ENCODE measurements around the gene ARID3C.
A peak's percentile ranks its signal among the peaks of the same experiment; 100 is the strongest.

Gene ARID3C, protein sequence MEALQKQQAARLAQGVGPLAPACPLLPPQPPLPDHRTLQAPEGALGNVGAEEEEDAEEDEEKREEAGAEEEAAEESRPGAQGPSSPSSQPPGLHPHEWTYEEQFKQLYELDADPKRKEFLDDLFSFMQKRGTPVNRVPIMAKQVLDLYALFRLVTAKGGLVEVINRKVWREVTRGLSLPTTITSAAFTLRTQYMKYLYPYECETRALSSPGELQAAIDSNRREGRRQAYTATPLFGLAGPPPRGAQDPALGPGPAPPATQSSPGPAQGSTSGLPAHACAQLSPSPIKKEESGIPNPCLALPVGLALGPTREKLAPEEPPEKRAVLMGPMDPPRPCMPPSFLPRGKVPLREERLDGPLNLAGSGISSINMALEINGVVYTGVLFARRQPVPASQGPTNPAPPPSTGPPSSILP

DNA sequence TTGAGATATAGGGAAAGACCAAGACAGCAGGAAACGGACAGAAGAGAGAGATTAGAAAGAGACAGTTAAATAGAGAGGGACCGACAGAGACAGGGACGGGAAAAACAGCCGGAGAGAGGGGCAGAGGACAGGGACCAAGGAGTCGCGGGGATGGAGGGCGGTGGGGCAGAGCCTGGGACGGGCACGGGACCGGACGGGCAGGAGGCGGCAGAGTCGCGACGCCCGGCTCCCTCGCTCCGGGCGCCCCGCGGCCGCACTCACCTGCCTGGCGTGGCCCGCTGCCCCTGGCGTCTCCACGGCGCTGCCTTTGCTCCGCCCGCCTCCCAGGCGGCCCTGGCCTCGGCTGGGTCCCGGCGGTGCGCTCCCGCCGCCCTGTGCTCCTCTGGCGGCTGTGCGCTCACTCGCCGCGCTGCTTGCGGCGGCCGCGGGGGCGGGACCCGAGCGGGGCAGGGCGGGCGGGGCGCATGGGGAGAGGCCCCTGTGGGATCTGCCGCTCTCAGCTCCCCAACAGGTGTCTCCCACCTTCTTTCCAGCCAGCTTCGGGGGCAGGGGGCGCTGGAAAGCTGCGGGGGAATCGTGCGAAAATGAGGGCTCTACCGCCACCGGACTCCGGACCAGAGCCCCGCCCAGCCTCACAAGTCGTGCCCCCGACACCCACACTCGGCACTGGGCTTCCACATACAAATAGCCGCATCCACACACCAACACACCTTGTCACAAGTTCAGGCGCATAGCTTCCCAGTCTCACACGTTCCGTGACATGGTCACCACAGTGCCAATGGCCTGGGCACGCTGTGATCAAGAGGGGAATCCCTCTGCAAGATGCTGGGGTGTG, at the start of gene ARID3C:
TSS of gene ARID3C (minus strand) at position 411 of the 835 bp plus-strand sequence. CDS start 1,052 bp downstream, outside the sequence.
- peak; percentile 47 for DNase-seq

DNA sequence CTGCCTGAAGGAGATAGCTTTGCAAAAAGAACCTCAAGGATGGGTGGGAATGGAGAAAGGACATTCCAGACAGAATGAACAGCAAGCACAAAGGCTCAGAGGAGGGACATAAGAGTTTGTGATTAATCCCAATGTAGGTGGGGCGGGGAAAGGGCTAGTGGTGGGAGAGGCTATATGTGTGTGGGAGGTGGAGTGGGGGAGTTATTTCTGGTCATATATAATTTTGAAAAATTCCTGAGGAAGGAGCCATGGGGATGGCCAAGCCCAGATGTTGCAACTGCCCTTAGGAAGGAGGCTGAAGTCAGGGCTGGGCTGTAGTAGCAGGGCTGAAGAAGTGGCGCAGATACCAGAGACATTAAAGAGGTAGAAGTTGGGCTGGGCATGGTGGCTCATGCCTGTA, 47.0 kb upstream of the ARID3C start:
- DNase-seq: no peak

DNA sequence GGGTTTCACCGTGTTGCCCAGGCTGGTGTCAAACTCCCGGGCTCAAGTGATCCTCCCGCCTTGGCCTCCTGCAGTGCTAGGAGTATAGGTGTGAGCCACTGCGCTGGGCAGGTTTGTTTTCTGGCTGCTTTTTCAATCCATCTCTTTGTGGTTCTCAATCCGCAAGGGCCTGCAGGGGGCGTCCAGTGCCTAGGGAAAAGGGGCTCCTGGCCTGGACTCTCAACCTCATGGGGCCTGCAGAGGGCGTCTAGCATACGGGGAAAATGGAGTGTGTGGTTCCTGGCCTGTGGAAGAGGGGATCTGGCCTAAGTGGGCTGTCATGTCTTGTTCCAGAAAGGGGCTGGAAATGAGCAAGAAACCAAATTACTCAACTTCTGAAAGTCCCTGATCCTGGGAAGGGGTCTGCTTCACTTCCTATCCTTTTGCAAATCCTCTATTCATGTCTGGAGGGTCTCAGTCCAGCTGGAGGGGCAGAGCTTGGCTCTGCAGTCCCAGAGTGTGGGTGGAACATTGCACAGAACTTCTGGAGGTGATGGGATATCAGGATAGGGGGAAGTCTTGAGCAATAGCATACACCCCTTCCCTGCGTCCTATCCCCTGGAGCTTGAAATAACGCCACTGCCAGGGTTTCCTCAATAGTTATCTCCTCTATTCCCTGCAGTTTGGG, 46.3 kb upstream of the ARID3C start:
- peak; percentile 72 for DNase-seq

DNA sequence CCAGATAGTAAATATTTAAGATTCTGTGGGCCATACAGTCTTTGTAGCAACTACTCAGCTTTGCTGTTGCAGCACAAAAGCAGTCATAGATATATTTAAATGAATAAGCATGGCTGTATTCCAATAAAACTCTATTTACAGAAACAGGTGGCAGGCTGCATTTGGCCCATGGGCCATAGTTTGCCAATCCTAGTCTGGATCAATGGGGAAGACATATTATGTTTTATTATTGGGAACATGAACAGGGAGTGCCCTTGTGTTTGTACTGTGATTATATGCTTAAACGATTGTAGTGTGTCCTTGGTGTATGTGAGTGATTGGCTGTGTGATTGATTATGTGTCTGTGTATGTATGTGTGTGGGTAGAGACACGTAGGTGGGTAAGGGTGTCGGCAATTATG, 45.6 kb upstream of the ARID3C start:
- no peak for DNase-seq

DNA sequence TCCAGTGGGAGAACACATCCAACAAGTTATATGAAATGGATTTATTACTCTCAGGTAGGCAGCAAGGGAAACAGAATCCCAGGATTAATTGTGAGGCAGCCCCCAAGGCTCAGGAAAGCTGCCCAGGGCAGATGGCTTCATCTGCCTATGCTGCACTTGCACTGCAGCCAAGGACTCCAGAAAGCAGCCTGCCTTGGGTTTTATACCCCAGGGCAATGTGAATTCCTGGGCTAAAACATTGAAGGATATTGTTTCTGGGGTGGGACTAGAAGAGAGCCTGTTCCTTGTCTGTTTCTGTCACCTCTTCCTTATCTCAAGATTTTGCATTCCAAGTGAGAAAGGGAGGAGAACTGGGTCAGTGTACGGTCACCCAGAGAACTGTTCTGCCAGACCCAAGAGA, 42.4 kb upstream of the ARID3C start:
- DNase-seq: no peak

DNA sequence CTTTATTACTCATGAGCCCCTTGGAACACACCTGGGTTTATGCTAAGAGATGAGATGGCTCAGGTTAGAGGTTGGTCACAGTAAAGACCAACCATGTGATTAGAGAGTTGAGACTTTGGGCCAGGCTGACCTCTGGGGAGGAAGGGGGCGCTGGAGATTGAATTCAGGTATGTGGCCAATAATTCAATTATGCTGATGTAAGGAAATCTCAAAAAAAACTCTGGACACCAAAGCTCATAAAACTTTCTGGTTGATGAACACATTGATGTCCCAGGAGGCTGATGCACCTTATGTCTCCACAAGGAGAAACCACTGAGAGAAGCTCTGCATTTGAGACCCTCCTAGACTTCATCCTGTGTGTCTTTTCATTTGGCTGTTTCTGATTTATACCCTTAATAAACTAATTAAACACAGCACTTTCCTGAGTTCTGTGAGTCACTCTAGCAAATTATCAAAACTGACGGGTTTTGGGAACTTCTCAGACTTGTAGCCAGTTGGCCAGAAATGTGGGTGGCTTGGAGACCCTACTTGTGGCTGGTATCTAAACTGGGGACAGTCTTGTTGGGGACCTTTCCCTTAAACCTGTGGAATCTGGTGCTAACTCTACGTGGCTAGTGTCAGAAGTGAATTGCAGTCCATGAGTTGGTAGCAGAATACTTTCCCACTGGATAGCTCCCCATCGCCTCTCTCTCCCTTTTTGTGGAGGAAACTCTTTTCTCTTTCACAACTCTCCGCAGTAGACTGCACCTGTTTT, 41.1 kb upstream of the ARID3C start:
- no peak for DNase-seq

DNA sequence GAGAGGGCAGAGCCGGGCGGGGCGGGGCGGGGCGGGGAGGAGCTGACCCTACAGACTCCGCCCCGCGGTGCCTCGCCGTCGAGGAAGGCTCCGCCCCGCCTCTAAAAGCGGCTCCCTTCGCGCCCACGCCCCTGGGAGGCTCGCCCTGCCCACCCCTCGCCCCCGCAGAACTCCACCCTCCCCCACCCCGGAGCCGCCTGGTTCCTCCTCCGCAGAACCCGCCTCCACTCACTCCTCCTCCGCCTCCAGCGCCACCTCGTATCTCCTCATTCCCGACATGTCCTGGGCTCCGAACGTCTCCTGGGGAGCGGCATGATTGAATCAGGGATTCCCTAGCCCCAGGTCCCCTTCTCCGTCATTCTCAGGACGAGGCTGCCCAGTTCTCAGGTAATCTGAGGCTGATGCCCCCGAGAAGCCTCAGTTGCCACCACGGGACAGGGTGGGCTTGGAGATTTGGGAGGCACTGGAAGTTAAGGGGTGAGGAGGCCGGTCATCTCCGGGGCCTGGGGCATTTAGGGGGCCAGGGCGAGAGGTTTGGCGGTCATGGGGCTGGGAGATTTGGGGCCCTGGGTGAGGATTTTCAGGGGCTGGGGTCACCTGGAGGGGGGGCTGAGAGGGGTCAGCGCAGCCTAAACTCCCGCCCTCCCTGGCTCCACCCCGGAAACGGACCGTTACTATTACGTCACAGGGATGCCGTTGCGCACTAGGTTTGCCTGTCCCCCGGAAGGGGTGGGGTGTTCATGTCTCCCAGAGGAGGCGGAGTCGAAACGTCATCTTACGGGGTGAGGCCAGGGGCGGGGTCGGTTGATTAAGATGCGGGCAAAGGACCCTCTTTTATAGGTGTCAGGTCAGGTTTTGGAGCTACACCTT, 36.8 kb upstream of the ARID3C start:
- DNase-seq: peak; percentile 98

DNA sequence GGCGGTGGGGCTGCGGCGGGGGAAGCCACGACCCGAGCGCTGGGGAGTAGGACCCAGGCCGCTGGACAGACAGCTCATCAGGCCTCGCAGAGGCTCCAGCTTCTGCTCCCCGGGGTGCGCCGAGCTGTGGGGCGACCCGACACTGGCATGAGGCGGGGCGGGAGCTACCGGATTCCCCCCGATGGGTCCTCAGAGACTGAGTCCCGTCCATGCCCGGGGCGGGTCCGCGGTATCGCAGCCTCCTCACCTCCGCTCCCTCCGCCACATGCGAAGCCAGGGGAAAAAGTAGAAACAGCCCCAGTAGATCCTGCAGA, 36.2 kb upstream of the ARID3C start:
- no peak for DNase-seq

DNA sequence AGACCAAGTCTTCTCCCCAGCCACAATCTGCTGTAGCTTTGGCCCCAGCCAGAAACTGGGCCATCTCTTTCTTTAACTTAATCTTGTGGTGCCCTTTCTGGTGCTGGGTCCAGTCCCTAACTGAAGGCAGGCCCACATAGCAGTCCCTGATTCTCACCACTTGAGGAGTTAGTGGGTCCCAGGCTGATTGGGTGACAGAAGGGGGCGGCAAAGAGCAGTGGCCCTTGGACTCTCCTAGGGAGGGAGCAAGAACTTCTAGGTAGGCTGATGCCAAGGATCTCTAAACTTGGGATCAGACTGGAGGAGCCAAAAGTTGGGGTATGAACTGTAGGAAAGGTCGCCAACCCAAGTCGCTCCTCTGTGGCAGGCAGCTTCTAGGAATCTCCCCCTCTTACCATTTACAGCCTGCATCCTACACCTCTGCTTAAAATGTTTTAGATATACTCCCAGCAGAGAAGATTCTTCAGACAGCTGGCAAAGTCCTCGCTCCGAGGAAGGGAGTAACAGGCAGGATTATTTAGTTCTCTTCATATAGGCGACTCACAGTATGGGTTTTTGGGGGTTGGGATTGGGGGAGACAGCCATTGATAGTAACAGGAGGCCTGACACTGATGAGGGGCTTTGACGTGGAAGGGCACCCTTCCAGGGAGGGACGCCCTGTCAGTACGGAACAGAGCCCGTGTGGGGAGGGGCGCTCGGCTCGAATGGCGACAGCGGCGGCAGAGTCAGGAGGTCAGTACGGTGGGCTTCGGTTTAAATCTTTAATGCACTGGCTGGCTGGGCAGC, 35.6 kb upstream of the ARID3C start:
- peak; percentile 89 for DNase-seq

DNA sequence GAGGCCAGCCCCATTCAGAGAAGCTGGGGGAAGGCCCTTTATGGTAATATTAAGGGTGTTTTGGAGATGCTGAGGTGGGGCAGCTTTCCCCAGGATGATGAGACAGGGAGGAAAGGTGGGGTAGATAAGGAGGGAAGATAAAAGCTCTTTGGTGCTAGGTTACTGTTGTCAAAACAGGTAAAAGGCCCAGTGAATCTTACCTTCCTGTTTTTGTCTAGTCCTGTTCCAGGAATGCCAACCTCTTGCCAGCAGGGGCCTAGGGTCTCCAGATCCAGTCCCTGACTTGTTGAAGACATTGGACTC, 34.4 kb upstream of the ARID3C start:
- no peak for DNase-seq

DNA sequence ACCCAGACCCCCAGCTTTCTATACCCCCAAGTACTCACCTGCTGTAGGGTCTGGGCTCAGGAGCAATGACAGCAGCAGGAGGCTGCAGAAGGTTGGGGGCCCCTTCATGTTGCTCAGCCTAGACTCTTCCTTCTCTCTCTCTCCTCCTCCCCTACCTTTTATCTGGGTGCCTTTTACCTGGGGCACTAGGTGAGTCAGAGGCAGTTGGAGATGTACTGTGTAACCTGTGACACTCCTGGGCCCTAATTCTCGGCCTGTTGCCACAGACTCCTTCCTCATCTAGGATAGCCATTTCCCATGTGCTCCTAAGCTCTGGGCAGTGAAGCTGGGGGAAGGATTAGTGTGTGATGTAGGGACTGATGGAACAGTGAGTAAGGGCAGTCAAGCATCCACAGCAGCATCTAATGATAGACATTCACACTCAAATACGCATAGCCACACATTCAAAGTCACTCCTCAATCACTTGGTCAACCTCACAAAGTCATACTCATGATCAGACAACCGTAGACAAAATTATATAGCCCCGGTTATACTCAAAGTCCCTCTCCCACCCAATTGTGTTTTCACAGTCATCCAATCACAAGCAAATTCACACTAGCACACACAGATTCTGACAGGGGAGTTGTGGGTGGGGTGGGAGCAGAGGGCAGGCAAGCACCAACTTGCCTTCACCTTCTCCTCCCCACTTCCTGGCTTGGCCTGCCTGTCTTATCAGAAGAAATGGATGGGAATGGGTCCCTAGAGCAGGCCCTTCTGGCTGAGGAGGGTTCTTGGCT, 33.8 kb upstream of the ARID3C start, which contains the start of gene CCL27:
TSS of gene CCL27 (minus strand) at position 132 of the 777 bp plus-strand sequence. CDS start at position 108, 24 bp downstream.
- DNase-seq: no peak

DNA sequence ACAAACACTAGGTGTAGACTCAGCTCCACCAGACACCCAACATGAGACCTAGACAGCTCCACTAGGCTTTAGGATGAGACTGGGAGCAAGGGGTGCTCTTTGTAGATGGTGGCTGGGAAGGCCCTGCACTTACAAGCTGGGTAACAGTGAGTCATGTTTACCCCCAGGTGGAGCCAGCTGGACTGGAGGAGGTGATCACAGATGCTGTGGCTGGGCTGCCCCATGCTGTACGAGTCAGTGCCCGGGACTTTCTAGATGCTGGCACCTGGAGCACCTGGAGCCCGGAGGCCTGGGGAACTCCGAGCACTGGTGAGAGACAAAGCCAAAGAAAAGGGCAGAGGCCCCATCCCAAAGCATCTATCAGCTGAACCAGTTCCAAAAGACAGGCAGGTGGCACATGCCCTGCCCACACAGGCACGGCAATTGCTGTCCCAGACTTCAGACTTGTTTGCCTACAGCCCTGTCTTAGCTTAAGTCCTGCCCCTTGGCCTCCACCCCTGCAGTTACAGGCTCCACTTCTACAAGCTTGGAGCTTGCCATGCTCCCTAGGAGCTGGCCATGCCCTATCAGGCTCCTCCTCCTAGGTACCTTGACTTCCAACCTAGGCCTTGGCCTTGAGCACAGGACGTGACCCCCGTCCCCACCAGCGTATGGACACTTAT, 30.9 kb upstream of the ARID3C start:
- no peak for DNase-seq

DNA sequence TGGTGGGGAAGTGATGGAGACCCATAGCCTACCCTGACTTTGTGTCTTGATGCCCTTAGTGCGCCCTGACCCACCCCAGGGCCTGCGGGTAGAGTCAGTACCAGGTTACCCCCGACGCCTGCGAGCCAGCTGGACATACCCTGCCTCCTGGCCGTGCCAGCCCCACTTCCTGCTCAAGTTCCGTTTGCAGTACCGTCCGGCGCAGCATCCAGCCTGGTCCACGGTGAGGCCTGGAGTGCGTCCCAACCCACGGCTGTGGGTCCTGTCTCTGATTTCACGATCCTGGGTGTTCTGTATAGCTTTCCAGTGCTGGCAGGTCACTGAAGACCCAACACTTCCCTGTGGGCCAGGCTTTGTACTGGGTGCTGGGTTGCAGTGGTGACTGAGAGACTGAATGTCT, 29.6 kb upstream of the ARID3C start:
- DNase-seq: no peak

DNA sequence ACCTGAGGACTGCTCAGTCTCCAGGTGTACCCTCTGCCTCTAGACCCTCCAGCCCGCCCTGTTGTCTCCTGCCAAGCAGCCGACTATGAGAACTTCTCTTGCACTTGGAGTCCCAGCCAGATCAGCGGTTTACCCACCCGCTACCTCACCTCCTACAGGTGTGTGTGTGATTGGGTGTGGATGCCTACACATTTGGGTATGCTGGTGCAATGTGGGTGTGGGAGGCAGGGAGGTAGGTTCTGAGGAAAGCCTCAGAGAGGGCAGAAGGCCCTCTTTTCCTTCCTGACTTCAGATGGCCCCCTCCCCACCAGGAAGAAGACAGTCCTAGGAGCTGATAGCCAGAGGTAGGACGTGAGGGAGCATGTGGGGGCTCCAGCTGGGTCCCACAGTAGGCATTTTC, 28.1 kb upstream of the ARID3C start:
- DNase-seq: no peak

DNA sequence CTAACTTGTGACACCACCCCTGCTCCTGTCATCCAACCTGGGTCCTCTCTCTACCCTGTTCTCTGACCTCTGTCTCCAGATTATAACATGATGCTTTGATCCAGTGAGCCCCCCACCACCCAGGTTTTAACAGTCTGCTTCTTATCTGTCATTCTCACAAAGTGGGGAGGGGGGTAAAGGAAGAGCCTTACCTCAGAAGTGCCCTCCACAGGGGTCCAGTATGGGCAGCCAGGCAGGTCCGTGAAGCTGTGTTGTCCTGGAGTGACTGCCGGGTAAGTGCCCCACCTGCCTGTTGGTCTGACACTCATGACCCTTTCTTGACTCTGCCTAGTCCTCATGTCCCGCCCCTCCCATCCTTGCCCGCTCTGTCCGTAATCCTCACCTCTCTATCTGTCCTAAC, 26.5 kb upstream of the ARID3C start:
- DNase-seq: no peak

DNA sequence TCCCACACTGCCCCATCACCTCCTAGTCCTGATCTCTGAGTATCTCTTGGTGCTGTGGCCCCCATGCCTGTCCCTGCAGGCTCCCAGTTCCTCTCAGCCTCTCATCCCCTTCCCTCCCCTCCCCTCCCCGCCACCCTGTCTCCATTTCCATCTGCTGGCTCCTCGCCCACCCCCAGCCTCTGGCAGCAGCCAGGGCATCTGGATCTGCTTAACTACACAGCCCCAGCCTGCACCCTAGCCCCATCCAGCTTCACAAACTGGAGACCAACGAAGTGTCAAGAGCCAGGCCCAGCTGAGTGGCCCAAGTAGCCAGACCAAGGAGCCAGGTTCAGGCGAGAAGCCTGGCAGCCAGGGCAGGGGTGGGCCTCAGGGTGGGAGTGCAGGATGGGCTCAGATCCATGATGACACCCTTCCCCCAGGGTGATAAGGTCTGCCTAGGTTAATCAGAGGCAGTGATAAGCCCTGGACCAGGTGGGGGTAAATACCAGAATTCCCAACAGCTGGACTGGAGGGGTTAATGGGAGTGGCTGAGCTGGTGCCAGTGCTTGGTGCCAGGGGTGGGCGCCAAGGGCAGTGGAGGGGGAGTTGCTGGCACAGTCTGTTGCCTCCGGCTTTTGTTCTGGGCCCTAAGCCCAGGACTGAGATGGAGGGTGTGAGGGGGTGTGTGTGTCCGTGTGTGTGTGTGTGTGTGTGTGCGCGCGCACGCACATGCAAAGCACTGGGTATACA, 25.6 kb upstream of the ARID3C start:
- DNase-seq: peak; percentile 82

DNA sequence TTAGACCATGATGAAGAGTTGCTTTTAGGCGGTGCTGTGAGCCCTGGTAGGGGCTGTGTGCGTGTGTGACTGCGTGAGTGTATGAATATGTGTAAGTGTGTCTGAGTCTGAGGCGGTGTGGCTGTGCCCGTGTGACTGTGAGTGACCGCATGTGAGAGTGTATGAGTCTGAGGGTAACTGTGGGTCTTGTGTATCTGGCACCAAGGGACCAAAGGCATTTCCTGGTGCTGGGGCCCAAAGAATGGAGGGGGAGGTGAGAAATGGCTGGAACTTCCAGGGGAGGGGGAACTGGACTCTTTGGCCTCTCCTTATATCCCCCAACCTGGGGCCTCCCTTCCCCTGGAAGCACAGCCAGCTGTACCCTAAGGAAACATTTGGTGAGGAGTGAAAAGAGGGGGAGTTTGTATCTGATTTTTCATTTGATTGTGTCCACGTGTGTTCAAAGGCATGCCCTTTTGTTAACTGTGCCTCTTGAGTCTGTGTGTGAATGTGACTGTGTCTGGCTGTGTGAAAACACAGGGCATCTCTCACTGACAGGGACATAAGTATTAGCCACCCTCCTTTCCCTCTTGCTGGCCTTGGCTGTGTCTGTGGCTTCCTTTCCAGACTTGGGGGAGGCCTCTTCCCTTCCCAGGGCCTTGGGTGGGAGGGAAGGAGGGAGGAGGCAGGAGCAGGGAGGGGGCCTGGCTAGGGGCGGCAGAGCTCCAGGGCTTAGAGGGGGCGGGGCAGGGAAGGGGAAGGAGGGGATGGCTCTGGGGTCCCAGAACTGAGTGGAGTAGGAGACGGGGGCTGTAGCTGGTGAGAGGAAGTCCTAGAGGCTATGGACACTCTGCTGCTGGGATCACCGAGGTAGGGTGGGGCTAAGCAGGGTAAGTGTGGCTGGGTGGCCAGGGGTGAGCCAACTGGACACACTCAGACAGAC, 24.5 kb upstream of the ARID3C start:
- DNase-seq: peak; percentile 83

DNA sequence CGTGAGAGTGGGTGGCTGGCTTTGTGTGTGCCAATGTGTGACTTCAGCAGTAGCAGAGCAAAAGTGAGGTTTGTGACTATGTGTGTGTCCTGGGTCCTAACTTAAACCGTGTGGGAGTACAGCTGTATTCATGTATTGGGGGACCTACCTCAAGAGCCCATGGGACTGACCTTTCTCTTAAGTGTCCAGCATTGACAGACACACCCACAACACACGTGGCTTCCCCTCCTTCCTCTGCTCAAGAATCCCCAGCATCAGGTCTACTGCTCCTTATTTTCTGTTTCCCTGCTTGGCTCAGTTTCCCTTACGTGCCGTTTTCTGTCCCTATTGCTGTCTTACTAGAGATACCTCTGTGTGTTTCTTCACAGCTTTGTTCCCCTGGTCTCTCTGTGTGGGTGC, 23.7 kb upstream of the ARID3C start:
- DNase-seq: no peak

Data from eye (tissue), 1 donor.